Vagina (tissue), 2 donors: Measurements from ENCODE around the gene PINLYP. TPM values are rescaled to one million over a fixed set of nuclear protein-coding genes. Genes with fewer than 3 reads are reported as not detected.

Experiments
- DNase-seq, 2 donors: peaks; one replicate each; pipeline ENCODE4 v3.0.0-alpha.2; 2017; ENCODE audit errors: extremely low spot score in 2 of 2
- H3K27ac ChIP-seq: fragments of 200-600 bp; sonication (generic); one replicate; pipeline ENCODE4 v1.5.1; 2019
- H3K27me3 ChIP-seq: fragments of 200-600 bp; sonication (generic); one replicate; pipeline ENCODE4 v1.5.1; 2019
- H3K36me3 ChIP-seq, 2 donors: fragments of 200-600 bp; sonication (generic); one replicate each; pipeline ENCODE4 v1.5.1; 2017 to 2019
- H3K4me1 ChIP-seq: fragments of 200-600 bp; sonication (generic); one replicate; pipeline ENCODE4 v1.5.1; 2019
- H3K4me3 ChIP-seq, 2 donors: fragments of 200-600 bp; sonication (generic); 1 replicate in 1 of 2; 2 replicates in 1 of 2; pipeline ENCODE4 v1.5.1; 2016 to 2019
- H3K9me3 ChIP-seq: fragments of 200-600 bp; sonication (generic); one replicate; pipeline ENCODE4 v1.5.1; 2019
- POLR2A ChIP-seq, 2 donors: fragments of 450-650 bp; IDR thresholded peaks; one replicate each; pipeline ENCODE4 v1.6.1; 2017; ENCODE audit warnings: antibody characterized with exemption in 2 of 2, mild to moderate bottlenecking in 2 of 2, moderate library complexity in 2 of 2
- POLR2AphosphoS5 ChIP-seq, 2 donors: sonication (generic); formaldehyde crosslinking; IDR thresholded peaks; one replicate each; pipeline ENCODE4 v1.9.0; 2017; ENCODE audit warnings: antibody characterized with exemption in 2 of 2, mild to moderate bottlenecking in 2 of 2, low read depth in 1 of 2; ENCODE audit not compliant: insufficient read depth in 1 of 2
- intact Hi-C: fragments of 100-400 bp; cut with DNase I; formaldehyde crosslinking; loops from one replicate; pipeline ENCODE4 v1.15.1; 2023
- total RNA-seq: library from RNA; depleted of rRNA; stranded (reverse); fragments of >200 nt; gene quantifications from one replicate; pipeline ENCODE4 v1.2.3, GENCODE V29; 2016
- TF ChIP-seq, protein P1 (sequence below), 3 experiments: fragments of 450-650 bp in 2 of 3; fragments of 200-600 bp in 1 of 3; sonication (generic) in 1 of 3; IDR thresholded peaks; one replicate each; pipeline ENCODE4 v1.5.1; 2017 to 2019; ENCODE audit warnings: antibody characterized with exemption in 3 of 3, mild to moderate bottlenecking in 2 of 3, moderate library complexity in 2 of 3

The PINLYP gene
- total RNA-seq, 1 donor from 2014 or later = 8.8 TPM

- Histone ChIP-seq H3K36me3 (no peaks in the 10 kb centered on the region), H3K4me3 (peak overlapping the region; percentile 58 to 61), H3K27ac (peak overlapping the region; percentile 96), H3K4me1 (peaks cover 39% of the 10 kb centered on the region), H3K27me3 (no peaks in the 10 kb centered on the region), H3K9me3 (no peaks in the 10 kb centered on the region)
- intact Hi-C loops = no loop called here
- no peak for DNase-seq
- TF ChIP-seq POLR2A (IDR thresholded peaks at IDR 0.05) (no peak), POLR2AphosphoS5 (IDR thresholded peaks at IDR 0.05; ENCODE audit: insufficient read depth in 1 of 2, low read depth in 1 of 2) (no peak)
- TF ChIP-seq, protein P1, sequence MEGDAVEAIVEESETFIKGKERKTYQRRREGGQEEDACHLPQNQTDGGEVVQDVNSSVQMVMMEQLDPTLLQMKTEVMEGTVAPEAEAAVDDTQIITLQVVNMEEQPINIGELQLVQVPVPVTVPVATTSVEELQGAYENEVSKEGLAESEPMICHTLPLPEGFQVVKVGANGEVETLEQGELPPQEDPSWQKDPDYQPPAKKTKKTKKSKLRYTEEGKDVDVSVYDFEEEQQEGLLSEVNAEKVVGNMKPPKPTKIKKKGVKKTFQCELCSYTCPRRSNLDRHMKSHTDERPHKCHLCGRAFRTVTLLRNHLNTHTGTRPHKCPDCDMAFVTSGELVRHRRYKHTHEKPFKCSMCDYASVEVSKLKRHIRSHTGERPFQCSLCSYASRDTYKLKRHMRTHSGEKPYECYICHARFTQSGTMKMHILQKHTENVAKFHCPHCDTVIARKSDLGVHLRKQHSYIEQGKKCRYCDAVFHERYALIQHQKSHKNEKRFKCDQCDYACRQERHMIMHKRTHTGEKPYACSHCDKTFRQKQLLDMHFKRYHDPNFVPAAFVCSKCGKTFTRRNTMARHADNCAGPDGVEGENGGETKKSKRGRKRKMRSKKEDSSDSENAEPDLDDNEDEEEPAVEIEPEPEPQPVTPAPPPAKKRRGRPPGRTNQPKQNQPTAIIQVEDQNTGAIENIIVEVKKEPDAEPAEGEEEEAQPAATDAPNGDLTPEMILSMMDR (IDR thresholded peaks at IDR 0.05) = no peak
These were observed 43.0 kb upstream of the PINLYP start for GRCh38 chr19:43532571-43532961.

DNA sequence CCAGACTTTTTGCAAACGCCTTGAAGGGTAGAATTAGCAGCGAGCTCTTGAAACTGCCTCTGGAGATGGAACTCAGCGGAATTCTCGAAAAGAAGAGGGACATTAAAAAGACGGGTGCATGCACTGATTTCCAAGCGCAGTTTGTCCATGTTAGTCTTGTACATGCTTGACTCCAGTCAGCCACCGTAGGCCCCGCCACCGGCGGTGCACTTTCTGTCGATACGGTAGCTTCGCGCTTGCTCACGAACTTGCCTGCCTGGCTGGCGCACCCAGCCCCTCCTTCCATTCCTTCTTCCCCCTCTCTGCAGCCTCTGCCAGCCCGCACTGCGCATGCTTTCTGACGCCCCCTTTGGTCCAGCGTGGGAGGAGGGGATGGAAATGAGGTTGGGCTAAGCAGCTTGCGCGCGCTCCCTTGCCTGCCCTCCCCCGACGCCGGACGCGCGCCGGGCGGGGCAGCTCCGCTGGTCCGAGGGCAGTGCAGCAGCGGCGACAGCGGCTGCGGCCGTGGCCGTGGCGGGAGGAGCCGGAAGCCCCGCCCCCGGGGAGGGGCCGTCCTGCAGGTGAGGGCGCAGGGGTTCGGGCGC, 42.5 kb upstream of the PINLYP start, which contains the start of gene ZNF575:
Gene ZNF575, plus strand, starts transcription at position 227 of the 584 bp plus-strand sequence. CDS start 1,235 bp downstream, outside the sequence.
- peaks cover 34% of the 10 kb centered on the region for H3K4me1 ChIP-seq

DNA sequence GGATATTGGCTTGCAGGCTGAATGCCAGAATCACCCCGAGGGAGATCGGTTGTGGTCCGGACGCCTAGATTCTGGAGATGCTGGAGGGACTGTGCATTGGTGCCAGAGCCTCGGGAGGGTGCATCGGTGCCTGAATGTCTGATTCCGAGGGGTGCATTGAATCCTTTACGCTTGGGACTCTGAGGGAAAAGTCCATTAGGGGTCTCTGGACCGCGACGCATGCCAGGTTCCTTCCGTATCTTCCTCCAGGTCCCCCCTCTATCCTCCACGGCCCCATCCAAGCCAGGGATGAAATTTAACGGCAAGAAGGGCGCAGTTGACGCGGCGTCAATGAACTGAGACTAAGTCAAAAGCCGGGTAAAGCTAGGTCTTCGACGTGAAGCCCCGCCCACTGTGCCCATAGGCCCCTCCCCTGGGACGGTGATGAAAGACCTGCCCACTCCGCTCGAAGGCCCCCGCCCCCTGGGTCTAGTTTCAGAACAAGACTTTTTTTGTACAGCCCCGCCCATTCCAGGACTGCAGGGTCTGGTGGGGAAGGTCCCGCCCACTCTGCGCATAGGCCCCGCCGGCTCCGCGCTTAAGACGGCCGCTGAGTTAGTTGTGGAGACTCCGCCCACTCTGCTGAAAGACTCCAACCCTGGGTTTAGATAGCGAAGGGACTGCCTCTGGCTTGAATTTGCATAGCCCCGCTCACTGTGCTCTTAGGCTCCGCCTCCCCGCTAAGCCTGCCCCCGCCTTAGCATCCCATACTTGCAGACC, 41.9 kb upstream of the PINLYP start:
- H3K36me3 ChIP-seq = peaks cover 0 to 5% of the 10 kb centered on the region in 2 donors
- H3K27ac ChIP-seq = peak overlapping the region; percentile 96
- H3K9me3 ChIP-seq = no peaks in the 10 kb centered on the region
- intact Hi-C loops = no loop called here
- peak in 1 of 2 donors; percentile 99 for DNase-seq
- peaks cover 28% of the 10 kb centered on the region for H3K4me1 ChIP-seq
- TF ChIP-seq POLR2AphosphoS5 (IDR thresholded peaks at IDR 0.05; ENCODE audit: insufficient read depth in 1 of 2, low read depth in 1 of 2) (peak; percentile 77 to 82), POLR2A (IDR thresholded peaks at IDR 0.05) (no peak)
- TF ChIP-seq, protein P1 (IDR thresholded peaks at IDR 0.05) = no peak
- peak overlapping the region; percentile 58 to 61 for H3K4me3 ChIP-seq
- no peaks in the 10 kb centered on the region for H3K27me3 ChIP-seq

More for the DNA sequence above, 42.5 kb upstream of the PINLYP start, which contains the start of gene ZNF575:
- DNase-seq = peak in 1 of 2 donors; percentile 93
- intact Hi-C loops = no loop called here
- Histone ChIP-seq H3K9me3 (no peaks in the 10 kb centered on the region), H3K27me3 (no peaks in the 10 kb centered on the region), H3K4me3 (peak within 1 kb of the TSS; percentile 58 to 61), H3K27ac (peak within 1 kb of the TSS; percentile 96), H3K36me3 (no peaks in the 10 kb centered on the region)
- TF ChIP-seq, protein P1 (IDR thresholded peaks at IDR 0.05) = no peak
- peak; percentile 36 to 68 for TF ChIP-seq POLR2AphosphoS5 (IDR thresholded peaks at IDR 0.05; ENCODE audit: insufficient read depth in 1 of 2, low read depth in 1 of 2)

GRCh38 chr19:43534305-43534815, 41.2 kb upstream of the PINLYP start:
- DNase-seq = no peak
- TF ChIP-seq POLR2AphosphoS5 (IDR thresholded peaks at IDR 0.05; ENCODE audit: insufficient read depth in 1 of 2, low read depth in 1 of 2) (no peak), POLR2A (IDR thresholded peaks at IDR 0.05) (no peak)
- TF ChIP-seq, protein P1 (IDR thresholded peaks at IDR 0.05) = no peak
- H3K27me3 ChIP-seq = no peaks in the 10 kb centered on the region
- H3K27ac ChIP-seq = peak overlapping the region; percentile 96
- H3K4me3 ChIP-seq = peak overlapping the region; percentile 58 to 61
- peaks cover 0 to 11% of the 10 kb centered on the region in 2 donors for H3K36me3 ChIP-seq
- peaks cover 27% of the 10 kb centered on the region for H3K4me1 ChIP-seq
- intact Hi-C loops = no loop called here
- peaks cover 6% of the 10 kb centered on the region for H3K9me3 ChIP-seq
